Panc1 (cell line): ENCODE results near the gene DUSP23. TPM values are rescaled to one million over a fixed set of nuclear protein-coding genes. Genes with fewer than 3 reads are reported as not detected.

ENCODE experiments used
- ATAC-seq: fragments of 200-7000 bp; cut with Tn5 transposase; 2 replicates; pipeline ENCODE4 v1.9.1; 2020; ENCODE audit warnings: mild to moderate bottlenecking, moderate library complexity
- BruUV-seq: library from RNA; stranded (reverse); fragments of 400-500 nt; replicated peaks from 2 replicates; lab custom pipeline; 2021; lab: Mats Ljungman, UMichigan
- CTCF ChIA-PET: fragments of 300-600 bp; sonication (Branson Sonifier 250); formaldehyde crosslinking; loops from one replicate; lab custom pipeline; 2022; ENCODE audit warnings: antibody characterized with exemption; lab: Charles Lee
- POLR2A ChIA-PET: fragments of 300-600 bp; sonication (Branson Sonifier 250); formaldehyde crosslinking; loops from one replicate; lab custom pipeline; 2022; ENCODE audit warnings: antibody characterized with exemption; lab: Charles Lee
- DNase-seq: peaks from one replicate; pipeline ENCODE4 v3.0.0-alpha.2; 2010; ENCODE audit warnings: low read depth, low spot score
- H3K27ac ChIP-seq: 2 replicates; pipeline ENCODE4 v1.5.1; 2011; ENCODE audit warnings: mild to moderate bottlenecking, low read length, inconsistent platforms
- H3K27me3 ChIP-seq: fragments of 200-500 bp; sonication (Bioruptor generic); 2 replicates; pipeline ENCODE4 v1.6.0; 2014; ENCODE audit warnings: low read length, inconsistent platforms; ENCODE audit not compliant: control insufficient read depth, insufficient read depth
- H3K36me3 ChIP-seq: fragments of 200-500 bp; sonication (Bioruptor generic); 2 replicates; pipeline ENCODE4 v1.5.1; 2014; ENCODE audit warnings: inconsistent platforms, mild to moderate bottlenecking, low read length, moderate library complexity; ENCODE audit not compliant: control insufficient read depth, insufficient read depth
- H3K4me1 ChIP-seq: 2 replicates; pipeline ENCODE4 v1.5.1; 2011; ENCODE audit warnings: inconsistent platforms, mild to moderate bottlenecking, low read length, moderate library complexity; ENCODE audit not compliant: control insufficient read depth, insufficient read depth
- H3K4me3 ChIP-seq, 2 experiments: 2 replicates each; pipeline ENCODE4 v1.5.1; 2011 to 2012; ENCODE audit warnings: low read depth in 2 of 2, low read length in 2 of 2, mild to moderate bottlenecking in 2 of 2, inconsistent platforms in 1 of 2, moderate library complexity in 1 of 2
- H3K9me3 ChIP-seq: fragments of 200-500 bp; sonication (Bioruptor generic); 2 replicates; pipeline ENCODE4 v1.5.1; 2014; ENCODE audit warnings: low read depth, mild to moderate bottlenecking, inconsistent platforms, low read length, moderate library complexity; ENCODE audit not compliant: control insufficient read depth, insufficient read depth
- POLR2AphosphoS5 ChIP-seq: IDR thresholded peaks from 2 replicates; pipeline ENCODE4 v1.6.1; 2012; ENCODE audit warnings: mild to moderate bottlenecking, low read depth, low read length, moderate library complexity
- REST ChIP-seq, 2 experiments: IDR thresholded peaks; 2 replicates each; pipeline ENCODE4 v1.6.1; 2011 to 2012; ENCODE audit warnings: low read depth in 2 of 2, control low read depth in 1 of 2, low read length in 1 of 2, mild to moderate bottlenecking in 1 of 2, moderate library complexity in 1 of 2; ENCODE audit not compliant: insufficient read depth in 1 of 2
- SIN3A ChIP-seq: IDR thresholded peaks from 2 replicates; pipeline ENCODE4 v1.6.1; 2012; ENCODE audit warnings: low read depth, mild to moderate bottlenecking, low read length, moderate library complexity, borderline replicate concordance; ENCODE audit not compliant: insufficient read depth
- TCF7L2 ChIP-seq: IDR thresholded peaks from 2 replicates; pipeline ENCODE4 v1.6.1; 2011; ENCODE audit warnings: mild to moderate bottlenecking, low read depth, low read length, inconsistent platforms
- in situ Hi-C: cut with HindIII; loops from 2 replicates; pipeline ENCODE4 v1.10.0; 2016; ENCODE audit warnings: low sequenced_read_pairs, low pct_unique_long_range_greater_than_20kb
- intact Hi-C: fragments of 100-400 bp; cut with micrococcal nuclease; formaldehyde crosslinking; loops from one replicate; pipeline ENCODE4 v1.10.0; 2022; ENCODE audit not compliant: unreplicated experiment
- total RNA-seq: library from RNA; stranded (reverse); gene quantifications from one replicate; pipeline ENCODE4 v1.2.1, GENCODE V29; 2021; ENCODE audit not compliant: unreplicated experiment
- TF ChIP-seq, protein P1 (sequence below): fragments of 450-650 bp; IDR thresholded peaks from 2 replicates; pipeline ENCODE4 v1.5.1; 2017; ENCODE audit warnings: mild to moderate bottlenecking

Gene DUSP23
- total RNA-seq, 1 experiment from 2014 or later, result 36.1 TPM

DNA sequence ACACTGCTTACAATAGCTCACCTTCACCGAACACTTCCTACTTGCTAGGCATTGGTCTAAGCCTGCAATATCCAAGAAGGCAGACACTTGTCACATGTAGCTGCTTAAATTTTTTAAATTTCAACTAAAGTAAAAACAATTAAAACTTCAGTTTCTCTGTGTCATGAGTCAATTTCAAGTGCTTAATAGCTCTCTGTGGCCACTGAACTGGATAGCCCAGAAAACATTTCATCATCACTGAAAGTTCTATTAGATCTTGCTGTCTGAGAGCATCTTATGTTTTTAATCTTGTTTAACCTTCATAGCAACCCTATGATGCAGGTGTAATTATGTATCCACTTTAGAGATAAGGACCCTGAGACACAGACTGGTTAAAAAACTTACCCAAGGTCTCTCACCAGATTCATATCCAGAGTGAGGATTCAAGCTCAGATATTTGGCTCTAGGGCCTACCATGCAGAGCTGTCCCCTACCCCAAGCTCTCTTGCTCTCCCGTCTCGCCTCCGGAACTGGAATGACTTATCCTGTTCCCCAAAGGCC lies 18.8 kb downstream of the DUSP23 start:
- no peaks in the 10 kb centered on the region for H3K9me3 ChIP-seq
- intact Hi-C loops (loop anchor here (5.0 kb wide), 1 partner anchor 208 kb away; no protein-coding TSS in a partner anchor), in situ Hi-C loops (no loop called here)
- POLR2A ChIA-PET, result interaction anchor here (0.6 kb wide), 1 partner anchor 673 kb away, joined by 5 read pairs; no protein-coding TSS in a partner anchor
- no peak overlapping the region for H3K4me3 ChIP-seq
- peaks cover 25% of the 10 kb centered on the region; the same call in 1 of the 2 replicates for H3K27me3 ChIP-seq
- CTCF ChIA-PET, result interaction anchor here (0.9 to 3.0 kb wide), 7 partner anchors 19 to 208 kb away, joined by 3 to 17 read pairs (median 3); partner anchors contain the start of gene DUSP23
- no peak for ATAC-seq
- DNase-seq, result no peak
- no peaks in the 10 kb centered on the region for H3K4me1 ChIP-seq
- BruUV-seq, result no TSS peak
- no peak overlapping the region for H3K27ac ChIP-seq
- no peak for TF ChIP-seq REST (IDR thresholded peaks at IDR 0.05; ENCODE audit: insufficient read depth in 1 of 2, low read depth in 2 of 2, low read length in 1 of 2)
- TF ChIP-seq POLR2AphosphoS5, result no peak
- TF ChIP-seq, protein P1, sequence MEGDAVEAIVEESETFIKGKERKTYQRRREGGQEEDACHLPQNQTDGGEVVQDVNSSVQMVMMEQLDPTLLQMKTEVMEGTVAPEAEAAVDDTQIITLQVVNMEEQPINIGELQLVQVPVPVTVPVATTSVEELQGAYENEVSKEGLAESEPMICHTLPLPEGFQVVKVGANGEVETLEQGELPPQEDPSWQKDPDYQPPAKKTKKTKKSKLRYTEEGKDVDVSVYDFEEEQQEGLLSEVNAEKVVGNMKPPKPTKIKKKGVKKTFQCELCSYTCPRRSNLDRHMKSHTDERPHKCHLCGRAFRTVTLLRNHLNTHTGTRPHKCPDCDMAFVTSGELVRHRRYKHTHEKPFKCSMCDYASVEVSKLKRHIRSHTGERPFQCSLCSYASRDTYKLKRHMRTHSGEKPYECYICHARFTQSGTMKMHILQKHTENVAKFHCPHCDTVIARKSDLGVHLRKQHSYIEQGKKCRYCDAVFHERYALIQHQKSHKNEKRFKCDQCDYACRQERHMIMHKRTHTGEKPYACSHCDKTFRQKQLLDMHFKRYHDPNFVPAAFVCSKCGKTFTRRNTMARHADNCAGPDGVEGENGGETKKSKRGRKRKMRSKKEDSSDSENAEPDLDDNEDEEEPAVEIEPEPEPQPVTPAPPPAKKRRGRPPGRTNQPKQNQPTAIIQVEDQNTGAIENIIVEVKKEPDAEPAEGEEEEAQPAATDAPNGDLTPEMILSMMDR, result no peak
- no peak for TF ChIP-seq SIN3A
- TF ChIP-seq TCF7L2, result no peak
- no peaks in the 10 kb centered on the region for H3K36me3 ChIP-seq

GRCh38 chr1:159800177-159800930 lies 19.6 kb downstream of the DUSP23 start:
- in situ Hi-C loops, result no loop called here
- no peak for TF ChIP-seq TCF7L2
- no peak for TF ChIP-seq POLR2AphosphoS5
- TF ChIP-seq, protein P1, result no peak
- TF ChIP-seq REST (IDR thresholded peaks at IDR 0.05; ENCODE audit: insufficient read depth in 1 of 2, low read depth in 2 of 2, low read length in 1 of 2), result no peak
- TF ChIP-seq SIN3A, result no peak
- ChIA-PET CTCF (interaction anchor here (1.6 kb wide), 1 partner anchor 92 kb away, joined by 10 read pairs; no protein-coding TSS in a partner anchor), POLR2A (no interaction called here)
- Histone ChIP-seq H3K27me3 (peaks cover 30% of the 10 kb centered on the region), H3K4me3 (no peak overlapping the region), H3K27ac (no peak overlapping the region), H3K36me3 (no peaks in the 10 kb centered on the region), H3K4me1 (no peaks in the 10 kb centered on the region), H3K9me3 (no peaks in the 10 kb centered on the region)
- intact Hi-C loops, result no loop called here
- no TSS peak for BruUV-seq
- no peak for DNase-seq
- ATAC-seq, result no peak
